HL-60/S4 treated with retinoic acid at 250 ng/mL for 4 days and 3 days (cell line): ENCODE data around the gene LINS1.

ENCODE experiments used
- in situ Hi-C: fragments of 300-500 bp; cut with MboI; formaldehyde crosslinking; loops from 2 replicates; pipeline ENCODE4 v1.7.0; 2022; ENCODE audit warnings: low sequenced_read_pairs

LINS1 gene

DNA sequence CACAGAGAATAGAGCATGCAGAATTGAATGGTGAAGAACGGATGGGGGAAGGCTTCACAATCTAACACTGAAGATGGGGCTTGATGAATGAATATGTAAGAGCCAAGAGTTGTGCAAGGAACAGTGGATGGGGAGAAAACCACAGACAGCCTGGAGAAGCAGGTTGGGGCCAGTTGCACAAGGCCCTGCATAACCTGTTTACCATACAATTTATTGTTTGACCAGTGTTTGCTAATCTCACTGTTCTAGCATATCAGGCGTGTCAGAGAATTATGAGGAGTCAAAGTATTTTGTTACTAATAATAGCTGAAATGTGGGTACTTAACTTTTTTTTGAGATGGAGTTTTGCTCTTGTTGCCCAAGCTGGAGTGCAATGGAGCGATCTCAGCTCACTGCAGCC lies 36.4 kb downstream of the LINS1 start:
- in situ Hi-C loops = no loop called here

DNA sequence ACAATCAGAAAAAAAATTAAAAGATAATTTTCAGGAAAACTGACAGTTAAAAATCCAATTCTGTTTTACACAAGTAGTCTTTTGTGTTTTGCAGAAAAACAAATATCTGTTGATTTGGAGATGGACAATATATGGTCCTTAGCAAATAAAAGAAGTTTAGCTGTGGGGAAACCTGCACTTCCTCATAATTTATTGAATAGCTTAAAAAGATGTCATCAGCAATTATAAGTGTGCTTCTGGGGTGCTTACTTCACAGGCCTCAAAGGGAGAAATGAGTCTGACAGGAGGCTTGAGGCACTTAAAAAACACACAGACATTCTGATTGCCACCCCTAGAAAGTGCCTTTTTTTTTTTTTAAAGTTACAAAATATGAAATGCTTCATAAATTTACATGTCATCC lies 41.7 kb downstream of the LINS1 start:
- in situ Hi-C loops = no loop called here

DNA sequence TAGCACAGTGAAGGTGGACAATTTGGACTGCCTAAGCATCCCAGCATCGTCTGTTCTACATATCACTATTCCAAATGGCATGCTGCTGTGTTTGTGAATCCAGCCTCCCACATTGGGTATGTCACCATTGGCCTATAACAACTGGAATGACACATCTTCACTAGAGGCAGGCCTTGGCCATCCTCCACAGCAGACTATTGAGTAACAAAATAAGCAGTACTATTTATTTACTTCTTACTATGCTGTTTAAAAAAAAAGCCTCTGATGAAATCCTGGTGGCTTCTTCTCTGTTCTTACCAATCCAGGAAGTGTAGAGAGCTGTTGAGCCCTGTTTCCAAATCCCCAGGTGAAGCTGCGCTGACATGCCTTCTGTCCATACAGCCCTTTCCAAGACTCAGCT lies 42.7 kb downstream of the LINS1 start:
- in situ Hi-C loops = no loop called here

DNA sequence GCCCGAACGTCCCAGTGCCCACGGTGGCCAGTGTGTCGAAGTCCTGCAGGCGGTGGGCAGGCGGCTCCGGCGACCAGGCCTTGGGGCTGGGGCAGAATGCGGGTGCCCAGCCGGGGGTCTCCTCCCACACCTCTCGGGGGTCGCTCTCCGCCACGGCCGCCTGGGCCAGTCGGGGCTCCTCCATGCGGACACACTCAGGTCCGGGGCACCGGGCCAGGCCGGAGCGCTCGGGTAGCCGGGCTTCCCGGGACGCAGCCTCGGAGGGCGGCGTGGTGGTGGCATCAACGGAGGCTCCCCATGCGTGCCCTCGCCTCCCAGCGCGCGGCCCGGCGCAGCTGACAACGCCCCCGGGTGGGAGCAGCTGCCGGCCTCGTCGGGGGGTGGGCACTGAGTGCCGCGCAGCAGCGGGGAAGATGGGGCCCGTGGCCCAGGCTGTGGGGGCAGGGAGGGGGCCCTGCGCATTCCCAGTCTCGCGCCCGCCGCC lies 43.2 kb downstream of the LINS1 start:
- in situ Hi-C loops = no loop called here

DNA sequence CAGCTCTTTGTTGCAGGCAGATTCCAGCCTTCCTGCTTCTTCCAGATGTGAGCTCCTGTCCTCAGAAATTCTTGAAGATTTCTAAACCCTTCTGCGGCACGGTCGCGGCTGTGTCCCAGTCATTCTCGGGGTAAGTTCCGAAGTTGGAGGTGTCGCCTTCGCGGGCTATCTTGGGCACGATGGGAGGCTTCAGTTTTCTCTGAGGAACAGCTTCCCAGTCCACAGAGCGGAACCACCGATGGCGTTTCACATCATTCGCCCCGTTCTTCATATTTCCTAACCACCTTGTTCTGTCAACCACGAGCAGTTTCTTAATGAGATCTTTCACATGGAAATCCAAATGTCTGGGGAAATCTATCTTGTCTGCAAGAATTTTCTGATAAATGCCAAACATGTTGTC lies 48.5 kb downstream of the LINS1 start:
- in situ Hi-C loops = no loop called here

DNA sequence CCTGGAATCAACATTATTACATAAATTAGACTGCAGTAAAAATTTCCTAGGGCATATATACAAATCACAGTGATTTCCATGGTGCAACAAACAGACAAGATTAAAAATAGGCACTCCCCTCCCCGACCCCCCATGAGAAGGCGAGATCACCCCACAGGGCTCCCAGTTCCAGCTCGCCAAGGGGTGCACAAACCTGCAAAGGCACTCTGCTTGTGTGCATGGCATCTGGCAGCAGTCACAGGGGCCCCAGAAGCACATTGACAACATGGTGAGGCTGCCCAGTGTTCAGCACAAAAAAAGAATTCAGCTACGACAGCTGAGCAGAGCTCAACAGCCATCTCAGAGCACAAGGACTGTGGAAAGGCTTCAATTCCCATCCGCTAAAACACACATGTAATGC lies 54.0 kb downstream of the LINS1 start:
- in situ Hi-C loops = no loop called here

DNA sequence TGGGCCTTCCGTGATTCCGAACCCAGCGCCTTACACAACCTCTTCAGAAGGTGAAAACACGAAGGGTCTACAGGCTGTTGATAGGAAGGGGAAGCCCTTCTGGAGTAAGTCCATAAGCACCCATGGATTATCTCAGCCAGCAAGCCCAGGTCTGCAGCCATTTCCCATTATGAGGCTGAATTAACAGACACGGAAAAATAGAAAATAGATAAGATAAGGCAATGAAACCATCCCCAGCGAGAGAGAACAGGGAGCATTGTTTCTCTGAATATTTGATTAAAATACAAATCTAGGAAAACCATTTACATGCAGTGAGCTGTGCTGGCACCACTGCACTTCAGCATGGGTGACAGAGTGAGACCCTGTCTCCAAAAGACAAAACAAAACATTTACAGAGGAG lies 57.0 kb downstream of the LINS1 start:
- in situ Hi-C loops = no loop called here

DNA sequence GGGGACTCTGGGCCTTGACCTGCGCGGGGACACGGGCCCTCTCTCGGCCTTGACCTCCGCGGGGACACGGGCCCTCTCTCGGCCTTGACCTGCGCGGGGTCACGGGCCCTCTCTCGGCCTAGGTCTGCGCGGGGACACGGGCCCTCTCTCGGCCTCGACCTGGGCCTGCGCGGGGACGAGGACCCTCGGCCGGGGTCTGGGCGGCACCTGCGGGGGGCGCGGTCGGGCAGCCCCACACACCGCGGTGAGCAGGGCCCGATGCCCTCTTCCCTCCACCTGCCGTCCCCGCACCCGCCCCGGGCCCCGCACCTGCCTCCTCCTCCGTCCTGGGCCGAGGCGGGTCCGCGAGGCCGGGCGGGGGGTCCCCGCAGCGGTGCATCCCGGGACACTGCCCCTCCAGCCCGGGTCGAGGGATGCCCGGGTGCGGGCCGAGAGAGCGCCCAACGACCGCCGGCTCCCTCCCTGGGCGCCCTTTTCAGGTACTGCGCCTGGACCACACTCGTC lies 57.6 kb downstream of the LINS1 start:
- in situ Hi-C loops = no loop called here

DNA sequence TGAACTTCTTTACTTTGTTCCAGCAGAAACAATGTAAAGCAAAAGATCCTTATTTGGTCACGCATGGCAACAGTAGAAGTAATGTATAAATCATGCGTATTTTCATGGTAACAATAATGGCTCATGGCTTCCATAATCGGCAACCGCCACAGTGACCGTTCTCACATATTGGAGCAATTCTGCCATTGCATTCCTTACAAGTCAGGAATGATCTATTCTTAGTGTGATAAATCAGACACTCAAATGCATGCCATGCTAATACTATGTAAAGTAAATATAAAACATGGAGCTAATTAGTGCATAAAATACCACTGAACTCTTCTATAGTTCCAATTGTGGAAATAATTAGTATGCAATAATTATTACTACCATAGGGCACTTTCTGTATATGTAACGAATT lies 59.7 kb downstream of the LINS1 start:
- in situ Hi-C loops = no loop called here

DNA sequence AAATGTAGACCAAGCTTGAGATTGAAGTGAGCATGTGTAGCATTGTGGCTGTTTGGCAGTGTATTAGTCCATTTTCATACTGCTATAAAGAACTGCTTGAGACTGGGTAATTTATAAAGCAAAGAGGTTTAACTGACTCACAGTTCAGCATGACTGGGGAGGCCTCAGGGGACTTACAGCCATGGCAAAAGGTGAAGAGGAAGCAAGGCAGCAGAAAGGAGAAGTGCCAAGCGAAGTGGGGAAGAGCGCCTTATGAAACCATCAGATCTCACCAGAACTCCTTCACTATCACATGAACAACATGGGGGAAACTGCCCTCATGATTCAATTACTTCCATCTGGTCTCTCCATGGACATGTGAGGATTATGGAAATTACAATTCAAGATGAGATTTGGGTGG lies 64.7 kb downstream of the LINS1 start:
- in situ Hi-C loops = no loop called here

DNA sequence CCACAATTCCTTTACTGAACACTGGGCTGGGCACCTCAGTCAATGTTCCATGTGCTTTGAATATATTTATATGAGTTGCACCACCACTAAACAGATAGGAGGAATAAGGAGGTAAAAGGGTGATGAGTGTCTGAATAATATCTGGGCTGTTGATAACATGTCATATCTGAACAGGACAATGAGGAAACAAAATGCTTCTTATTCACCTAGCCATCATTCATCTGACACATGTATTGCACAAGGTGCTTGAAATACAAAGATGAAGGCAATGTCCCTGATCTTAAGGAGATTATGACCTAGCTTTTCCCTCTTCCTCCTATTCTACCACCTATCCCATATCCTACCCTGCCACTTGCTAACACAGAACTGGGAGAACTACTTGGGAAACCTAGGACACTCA lies 65.3 kb downstream of the LINS1 start:
- in situ Hi-C loops = no loop called here

DNA sequence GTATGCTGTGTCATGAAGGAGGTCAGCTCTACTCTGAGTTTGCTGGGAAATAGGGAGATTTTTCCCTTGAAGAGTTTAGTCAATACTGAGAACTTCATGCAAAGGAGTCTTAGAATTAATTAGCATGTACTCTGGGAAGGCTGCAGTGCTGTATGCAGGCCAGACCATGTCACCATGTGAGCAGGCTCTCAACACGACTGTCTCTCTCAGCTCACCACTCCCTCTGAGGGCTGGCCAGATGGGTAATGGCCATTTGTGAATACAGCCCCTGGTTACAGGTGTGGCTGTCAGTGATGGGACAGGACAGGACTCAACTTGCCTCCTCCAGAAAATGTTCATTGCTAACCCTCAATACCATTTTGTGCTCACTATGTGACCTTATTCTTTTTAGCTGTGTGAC lies 68.1 kb downstream of the LINS1 start:
- in situ Hi-C loops = no loop called here

DNA sequence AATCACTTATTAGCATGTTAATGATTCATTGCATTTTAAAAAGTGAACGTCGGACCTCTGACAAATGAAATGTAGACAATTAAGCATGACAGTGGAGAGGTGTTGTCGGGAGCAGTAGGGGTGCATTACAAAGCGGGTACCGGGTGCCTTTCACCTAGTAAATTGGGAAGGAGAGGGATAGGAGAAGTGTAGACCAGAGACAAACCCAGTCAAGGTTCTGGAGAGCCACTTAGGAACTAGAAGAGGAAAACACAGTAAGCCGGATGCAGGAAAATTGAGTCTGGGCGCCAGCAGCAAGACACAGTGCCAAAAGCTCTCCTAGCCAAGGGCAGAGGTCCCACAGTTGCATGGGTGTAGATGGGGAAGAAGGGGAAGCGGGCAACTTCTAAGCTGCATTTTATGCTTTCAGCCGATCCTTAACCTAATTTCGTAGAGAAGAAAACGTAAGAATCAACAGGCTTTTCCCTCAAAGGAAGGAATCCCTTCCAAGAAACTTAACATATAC lies 70.1 kb downstream of the LINS1 start:
- in situ Hi-C loops = no loop called here

DNA sequence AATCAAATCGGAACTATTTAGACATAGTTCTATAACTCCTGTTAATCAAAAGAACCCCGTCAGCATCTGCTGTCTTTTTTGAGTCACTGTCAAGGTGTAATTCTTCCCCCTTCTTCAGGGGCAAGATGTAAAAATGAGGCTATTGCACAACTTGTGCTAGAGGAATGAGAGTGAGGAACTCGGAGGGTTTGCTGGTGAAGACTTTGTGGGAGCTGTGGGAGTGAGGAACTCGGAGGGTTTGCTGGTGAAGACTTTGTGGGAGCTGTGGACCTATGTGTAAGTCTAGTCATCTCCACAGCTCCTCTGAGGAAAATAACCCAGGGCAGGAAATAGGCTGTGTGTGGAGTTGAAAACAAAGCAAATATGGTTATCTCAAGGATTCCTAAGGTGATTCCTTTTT lies 70.8 kb downstream of the LINS1 start:
- in situ Hi-C loops = no loop called here

DNA sequence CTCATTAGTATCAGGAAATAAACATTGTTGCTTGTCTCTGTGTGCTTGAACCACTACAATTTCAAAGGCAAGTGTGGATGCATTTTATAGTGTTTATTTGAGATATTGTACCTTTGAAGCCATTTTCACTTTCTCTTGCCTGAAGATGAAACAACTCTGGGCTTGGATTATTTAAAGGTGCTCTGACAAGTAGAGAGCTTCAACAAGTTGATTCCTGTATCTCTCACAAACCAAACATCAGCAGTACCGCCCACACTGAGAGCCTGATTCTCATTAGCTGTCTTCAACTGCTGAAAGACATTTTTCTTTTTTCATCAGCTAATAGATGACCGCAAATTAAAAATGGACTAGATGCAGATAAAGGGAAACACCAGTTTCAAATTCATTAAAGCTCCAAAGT lies 72.4 kb downstream of the LINS1 start:
- in situ Hi-C loops = no loop called here

DNA sequence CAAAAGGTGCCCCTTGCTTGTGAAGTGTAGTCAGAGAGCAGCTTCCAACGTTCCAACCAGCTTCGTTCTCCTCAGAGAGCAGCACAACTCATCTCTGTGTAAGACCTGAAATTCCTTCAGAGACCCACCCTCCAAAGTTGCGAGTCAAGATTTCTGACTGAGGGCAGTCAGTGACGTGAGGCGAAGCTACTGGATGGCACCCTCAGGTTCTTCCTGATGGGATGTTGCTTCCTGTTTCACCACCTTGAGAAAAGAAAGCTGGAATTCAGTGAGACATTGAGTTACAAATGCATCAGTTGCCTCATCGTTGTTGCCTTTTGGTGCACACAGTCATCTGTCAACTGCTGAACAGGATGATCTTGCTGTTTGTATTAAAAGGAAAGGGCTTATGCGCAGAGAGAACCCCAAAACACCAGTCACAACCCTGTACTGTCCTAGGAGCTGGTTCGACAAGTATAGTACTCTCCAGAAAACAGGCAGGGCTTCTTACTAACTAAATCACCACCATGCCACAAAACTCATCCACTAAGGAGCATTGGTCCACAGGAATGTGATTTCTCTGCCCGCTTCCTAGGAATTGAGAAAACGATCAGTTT lies 73.1 kb downstream of the LINS1 start, which contains the start of gene CERS3:
Gene CERS3 (minus strand): TSS at position 118 of the 596 bp plus-strand sequence. CDS start 27,101 bp downstream, outside the sequence.
- in situ Hi-C loops = no loop called here

DNA sequence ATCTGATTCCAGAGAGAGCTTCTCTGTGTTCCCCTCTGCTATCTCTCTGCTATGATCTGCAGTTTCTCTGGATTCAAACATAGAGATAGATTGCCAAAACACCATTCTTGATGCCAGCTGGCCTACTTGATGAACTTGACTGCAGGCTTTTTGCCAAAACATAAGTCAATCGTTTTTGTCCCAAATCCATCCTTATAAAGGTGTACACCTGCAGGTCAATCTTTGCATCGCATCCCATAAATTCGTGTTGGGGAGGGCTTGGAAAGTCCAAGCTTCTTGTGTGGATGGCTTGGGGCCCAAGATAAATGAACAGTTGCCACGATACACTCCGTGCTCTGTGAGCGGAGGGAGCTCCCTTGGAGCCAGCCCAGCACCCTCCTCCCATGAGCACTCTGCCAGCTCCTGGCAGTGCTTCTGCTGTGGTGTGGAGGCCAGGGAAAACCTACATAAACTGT lies 75.9 kb downstream of the LINS1 start:
- in situ Hi-C loops = no loop called here

DNA sequence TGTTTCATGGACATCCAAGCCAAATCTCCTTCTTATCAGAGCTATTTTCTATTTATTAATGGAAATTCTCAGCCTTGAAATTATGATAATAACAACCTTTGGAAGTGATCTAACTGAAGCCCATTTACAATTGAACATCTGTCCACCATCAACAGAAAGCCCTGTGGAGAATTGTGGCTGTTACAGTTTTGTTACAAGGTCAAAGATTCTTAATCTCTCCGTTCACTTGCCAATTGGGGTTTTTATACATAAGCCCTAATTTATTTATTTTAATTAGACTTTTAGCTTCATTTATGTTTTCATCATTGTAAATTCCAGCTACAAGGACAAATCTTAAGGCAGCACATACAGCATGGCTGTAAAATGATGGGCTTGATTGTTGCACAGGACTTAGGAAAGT lies 76.5 kb downstream of the LINS1 start:
- in situ Hi-C loops = no loop called here

DNA sequence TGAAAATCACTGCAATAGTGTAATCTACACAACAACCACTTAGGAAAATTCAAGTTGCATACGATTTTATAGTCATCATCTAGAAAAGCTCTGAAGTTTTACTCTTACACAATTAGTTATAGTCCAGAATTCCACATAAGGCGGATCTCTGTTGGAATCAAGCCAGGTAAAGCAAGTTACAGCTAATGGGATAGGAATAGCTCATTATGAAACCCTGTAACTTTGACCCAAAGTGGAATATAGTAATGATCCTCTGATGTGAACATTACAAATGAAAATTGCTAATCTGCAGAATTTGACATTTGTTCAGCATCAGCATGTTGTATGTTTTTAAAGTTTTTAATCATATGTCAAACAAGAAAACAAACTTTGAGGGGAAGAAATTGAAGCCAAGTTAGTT lies 77.7 kb downstream of the LINS1 start:
- in situ Hi-C loops = no loop called here

DNA sequence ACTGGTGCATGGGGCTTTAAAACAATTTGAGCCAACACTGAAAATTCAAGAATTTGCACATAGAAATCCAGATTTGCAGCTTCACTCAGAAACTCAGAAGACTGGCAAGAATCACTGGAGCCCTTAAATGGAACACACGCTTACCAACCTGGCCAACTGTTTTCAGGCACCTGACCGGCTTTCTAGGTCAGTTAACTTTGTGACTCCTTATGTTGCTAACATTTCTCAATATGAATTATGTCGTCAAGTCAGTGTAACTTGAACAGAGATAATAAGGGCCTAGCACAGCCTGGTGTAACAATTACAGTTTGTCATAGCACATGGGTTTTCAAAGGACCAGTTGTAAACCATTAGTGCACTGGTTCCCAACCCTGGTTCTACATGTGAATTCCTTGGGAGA lies 80.1 kb downstream of the LINS1 start:
- in situ Hi-C loops = no loop called here

DNA sequence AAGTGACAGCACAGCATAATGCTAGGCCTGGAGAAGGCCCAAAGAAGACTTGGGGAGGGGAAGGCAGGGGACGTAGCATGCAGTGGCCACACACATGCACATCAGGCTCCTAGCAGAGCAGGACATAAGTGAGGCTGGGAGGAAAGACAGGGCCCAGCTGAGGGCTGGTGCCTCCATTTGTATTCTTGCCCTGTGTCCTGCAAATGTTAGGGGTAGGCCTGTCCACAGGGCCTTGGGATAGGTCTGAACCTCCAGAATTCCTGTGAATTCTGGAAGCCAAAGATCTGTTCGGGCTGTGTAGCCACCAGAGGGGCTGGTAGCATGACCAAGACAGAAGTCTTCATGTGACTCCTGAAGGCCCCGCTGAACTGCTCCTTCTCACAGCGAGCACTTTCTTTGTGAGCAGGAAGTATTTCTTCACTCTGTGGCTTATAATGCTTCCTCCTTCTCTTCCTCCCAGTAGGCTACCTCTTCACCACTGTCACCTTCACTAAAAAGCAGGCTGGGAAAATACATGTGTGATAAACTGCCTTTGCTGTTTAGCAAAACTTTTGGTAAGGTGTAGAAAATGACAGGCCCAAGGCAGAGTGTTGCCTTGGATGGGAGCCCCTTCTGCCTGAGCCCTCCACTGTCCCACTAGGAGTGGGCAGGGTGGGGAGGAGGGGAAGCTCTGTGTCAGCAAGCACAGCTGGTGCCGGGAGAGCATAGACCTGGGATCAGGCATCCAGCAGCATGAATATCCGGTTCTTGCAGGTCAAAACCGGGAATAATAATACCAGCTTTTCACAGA lies 81.7 kb downstream of the LINS1 start:
- in situ Hi-C loops = no loop called here

DNA sequence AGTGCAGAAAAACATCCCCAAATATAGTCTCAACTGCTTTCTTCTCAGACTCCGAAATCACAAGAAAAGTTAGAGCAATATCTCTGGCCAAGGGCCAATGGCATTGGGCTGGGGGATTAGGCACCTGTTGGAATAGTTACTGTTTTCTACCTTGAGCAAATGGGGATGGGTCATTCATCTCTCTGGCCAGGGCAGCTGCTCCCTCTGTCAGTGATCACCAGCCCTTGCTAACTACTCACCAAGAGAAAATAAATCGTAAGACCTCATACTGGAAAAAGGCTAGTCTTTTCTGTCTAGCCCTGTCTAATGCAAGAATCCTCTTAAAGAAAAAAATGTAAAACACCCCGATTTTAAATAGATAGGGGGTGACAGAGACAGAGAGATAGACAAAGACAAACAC lies 84.1 kb downstream of the LINS1 start:
- in situ Hi-C loops = no loop called here
